ENCODE measurements around the gene NF2.

Gene NF2

DNA sequence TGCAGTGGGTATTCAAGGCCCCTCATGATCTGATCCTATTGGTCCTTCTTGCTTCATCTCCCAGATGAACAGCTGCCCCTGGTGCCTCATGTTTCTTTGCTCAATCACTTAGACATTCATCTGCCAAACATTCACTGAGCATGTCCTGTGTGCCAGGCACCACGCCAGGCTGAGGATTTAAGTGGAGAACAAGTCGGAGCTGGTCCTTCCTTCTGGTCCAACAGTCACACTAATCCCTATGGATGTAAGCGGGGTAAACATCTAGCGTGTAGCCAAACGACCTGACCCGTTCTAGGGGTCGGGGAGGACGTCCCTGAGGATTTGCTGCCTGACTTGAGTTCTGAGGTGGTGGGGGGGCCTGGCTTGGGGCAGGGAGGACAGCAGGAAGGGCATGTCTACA is 141.5 kb downstream of the NF2 start:
- TF ChIP-seq, protein P1, sequence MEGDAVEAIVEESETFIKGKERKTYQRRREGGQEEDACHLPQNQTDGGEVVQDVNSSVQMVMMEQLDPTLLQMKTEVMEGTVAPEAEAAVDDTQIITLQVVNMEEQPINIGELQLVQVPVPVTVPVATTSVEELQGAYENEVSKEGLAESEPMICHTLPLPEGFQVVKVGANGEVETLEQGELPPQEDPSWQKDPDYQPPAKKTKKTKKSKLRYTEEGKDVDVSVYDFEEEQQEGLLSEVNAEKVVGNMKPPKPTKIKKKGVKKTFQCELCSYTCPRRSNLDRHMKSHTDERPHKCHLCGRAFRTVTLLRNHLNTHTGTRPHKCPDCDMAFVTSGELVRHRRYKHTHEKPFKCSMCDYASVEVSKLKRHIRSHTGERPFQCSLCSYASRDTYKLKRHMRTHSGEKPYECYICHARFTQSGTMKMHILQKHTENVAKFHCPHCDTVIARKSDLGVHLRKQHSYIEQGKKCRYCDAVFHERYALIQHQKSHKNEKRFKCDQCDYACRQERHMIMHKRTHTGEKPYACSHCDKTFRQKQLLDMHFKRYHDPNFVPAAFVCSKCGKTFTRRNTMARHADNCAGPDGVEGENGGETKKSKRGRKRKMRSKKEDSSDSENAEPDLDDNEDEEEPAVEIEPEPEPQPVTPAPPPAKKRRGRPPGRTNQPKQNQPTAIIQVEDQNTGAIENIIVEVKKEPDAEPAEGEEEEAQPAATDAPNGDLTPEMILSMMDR (IDR thresholded peaks at IDR 0.05; ENCODE audit: low read depth, low read length, missing control alignments), result no peak
- no peak overlapping the region for H3K4me3 ChIP-seq (replicated peaks; ENCODE audit: low read depth, low read length)
- no peak for DNase-seq (ENCODE audit: extremely low read depth, low read depth)

DNA sequence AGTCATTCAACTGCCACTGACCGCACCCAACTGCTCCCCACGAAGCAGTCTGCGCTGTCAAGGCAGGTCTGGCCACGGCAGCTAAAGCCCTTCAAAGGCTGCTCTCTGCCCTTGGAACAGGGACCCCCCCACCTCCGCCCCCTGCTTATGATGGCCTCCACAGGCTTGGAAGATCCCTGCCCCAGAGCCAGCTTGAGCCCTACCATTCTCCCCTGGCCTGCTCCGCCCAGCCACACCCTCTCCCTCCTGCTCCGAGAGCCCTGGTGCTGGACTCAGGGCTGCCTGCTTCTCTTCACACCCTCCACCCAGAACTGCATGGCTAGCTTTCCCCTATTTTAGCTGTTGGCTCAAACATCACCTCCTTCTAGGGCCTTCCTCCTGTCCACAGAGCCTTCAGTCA is 144.4 kb downstream of the NF2 start:
- H3K4me3 ChIP-seq (replicated peaks; ENCODE audit: low read depth, low read length), result no peak overlapping the region
- TF ChIP-seq, protein P1 (IDR thresholded peaks at IDR 0.05; ENCODE audit: low read depth, low read length, missing control alignments), result no peak
- no peak for DNase-seq (ENCODE audit: extremely low read depth, low read depth)

All from HFF-Myc (cell line).